Activated T-helper 2 cell treated with anti-CD3 and anti-CD28 coated beads, Interferon-gamma antibody, Interleukin-2, Interleukin-4, amounts not matched to agents 10 μg/mL and 5 μg/mL and 100 μg/mL, durations not matched to agents 14 hours and 24 hours and 36 hours (primary cell): ENCODE results near the gene PDE4D. TPM values are rescaled to one million over a fixed set of nuclear protein-coding genes. Genes with fewer than 3 reads are reported as not detected.
A peak's percentile ranks its signal among the peaks of the same experiment; 100 is the strongest.

Experiments used
- DNase-seq: peaks from one replicate; pipeline ENCODE4 v3.0.0; 2021; ENCODE audit warnings: low spot score
- H3K27ac Mint-ChIP-seq: one replicate; pipeline ENCODE4 v1.8.0; 2021; ENCODE audit warnings: mixed read lengths
- H3K27me3 Mint-ChIP-seq: one replicate; pipeline ENCODE4 v1.8.0; 2021; ENCODE audit warnings: low read depth, mixed read lengths
- H3K36me3 Mint-ChIP-seq: one replicate; pipeline ENCODE4 v1.8.0; 2021; ENCODE audit warnings: low read depth, mixed read lengths
- H3K4me1 Mint-ChIP-seq: one replicate; pipeline ENCODE4 v1.8.0; 2021; ENCODE audit warnings: low read depth, mixed read lengths
- H3K4me3 Mint-ChIP-seq: one replicate; pipeline ENCODE4 v1.8.0; 2021; ENCODE audit warnings: low read depth, mild to moderate bottlenecking, moderate library complexity, mixed read lengths
- H3K9me3 Mint-ChIP-seq: one replicate; pipeline ENCODE4 v1.8.0; 2021; ENCODE audit warnings: mixed read lengths
- intact Hi-C: fragments of 100-400 bp; cut with micrococcal nuclease; formaldehyde crosslinking; loops from one replicate; pipeline ENCODE4 v1.15.1; 2023
- total RNA-seq: library from RNA; stranded (reverse); gene quantifications from 2 replicates; pipeline ENCODE4 v1.2.3, GENCODE V29; 2022

The PDE4D gene
- total RNA-seq, 1 donor from 2014 or later = 102 TPM

- DNase-seq = no peak
- Mint-ChIP-seq H3K4me3 (no peak overlapping the region), H3K36me3 (no peaks in the 10 kb centered on the region), H3K27me3 (peaks cover 4% of the 10 kb centered on the region), H3K27ac (no peak overlapping the region), H3K9me3 (no peaks in the 10 kb centered on the region), H3K4me1 (peaks cover 20% of the 10 kb centered on the region)
- intact Hi-C loops = loop anchor here (5.0 kb wide), 1 partner anchor 310 kb away; no protein-coding TSS in a partner anchor
Observed at GRCh38 chr5:59487068-59487686, 406.3 kb downstream of the PDE4D start.

GRCh38 chr5:59486508-59486907, 407.0 kb downstream of the PDE4D start:
- H3K4me3 Mint-ChIP-seq = no peak overlapping the region
- H3K9me3 Mint-ChIP-seq = no peaks in the 10 kb centered on the region
- DNase-seq = no peak
- H3K36me3 Mint-ChIP-seq = no peaks in the 10 kb centered on the region
- peaks cover 4% of the 10 kb centered on the region for H3K27me3 Mint-ChIP-seq
- peaks cover 20% of the 10 kb centered on the region for H3K4me1 Mint-ChIP-seq
- H3K27ac Mint-ChIP-seq = no peak overlapping the region
- intact Hi-C loops = loop anchor here (5.0 kb wide), 1 partner anchor 311 kb away; no protein-coding TSS in a partner anchor

- DNase-seq = no peak
- peaks cover 20% of the 10 kb centered on the region for H3K4me1 Mint-ChIP-seq
- no peak overlapping the region for H3K4me3 Mint-ChIP-seq
- H3K36me3 Mint-ChIP-seq = no peaks in the 10 kb centered on the region
- peaks cover 4% of the 10 kb centered on the region for H3K27me3 Mint-ChIP-seq
- no peak overlapping the region for H3K27ac Mint-ChIP-seq
- intact Hi-C loops = loop anchor here (2.0 to 5.0 kb wide), 2 partner anchors 105 to 311 kb away; no protein-coding TSS in a partner anchor
- no peaks in the 10 kb centered on the region for H3K9me3 Mint-ChIP-seq
Observed at GRCh38 chr5:59485629-59486439, 407.7 kb downstream of the PDE4D start.

DNA sequence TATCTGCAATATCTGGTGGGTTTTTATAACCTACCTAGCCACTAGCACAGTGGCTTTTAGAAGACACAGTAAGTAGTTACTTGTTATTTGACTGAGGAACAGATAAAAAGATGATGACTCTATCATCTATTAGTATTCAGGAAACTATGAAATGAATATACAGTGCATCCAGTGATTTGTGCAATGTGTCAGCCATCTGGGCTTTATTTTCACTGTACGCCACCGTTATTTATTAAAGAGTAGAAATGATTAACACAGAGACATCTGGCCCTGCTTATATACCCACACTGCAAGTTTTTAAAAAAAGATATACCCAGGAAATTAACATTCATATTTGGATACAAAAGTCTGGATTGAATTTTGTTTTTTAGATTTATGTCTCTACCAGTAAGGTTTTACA, 408.4 kb downstream of the PDE4D start:
- Mint-ChIP-seq H3K36me3 (no peaks in the 10 kb centered on the region), H3K4me3 (no peak overlapping the region), H3K9me3 (no peaks in the 10 kb centered on the region), H3K27ac (peak overlapping the region; percentile 79), H3K27me3 (peaks cover 4% of the 10 kb centered on the region), H3K4me1 (peaks cover 20% of the 10 kb centered on the region)
- no peak for DNase-seq
- intact Hi-C loops = loop anchor here (2.0 to 5.0 kb wide), 2 partner anchors 106 to 312 kb away; no protein-coding TSS in a partner anchor

GRCh38 chr5:59484618-59485017, 408.9 kb downstream of the PDE4D start:
- H3K4me3 Mint-ChIP-seq = peak overlapping the region; percentile 13
- no peak for DNase-seq
- H3K9me3 Mint-ChIP-seq = no peaks in the 10 kb centered on the region
- H3K27me3 Mint-ChIP-seq = peaks cover 4% of the 10 kb centered on the region
- intact Hi-C loops = loop anchor here (1.0 to 5.0 kb wide), 3 partner anchors 106 to 313 kb away; no protein-coding TSS in a partner anchor
- peak overlapping the region; percentile 79 for H3K27ac Mint-ChIP-seq
- H3K36me3 Mint-ChIP-seq = no peaks in the 10 kb centered on the region
- peaks cover 20% of the 10 kb centered on the region for H3K4me1 Mint-ChIP-seq

GRCh38 chr5:59483971-59484472, 409.5 kb downstream of the PDE4D start:
- H3K4me3 Mint-ChIP-seq = peak overlapping the region; percentile 13
- DNase-seq = no peak
- no peaks in the 10 kb centered on the region for H3K36me3 Mint-ChIP-seq
- H3K4me1 Mint-ChIP-seq = peaks cover 20% of the 10 kb centered on the region
- H3K27me3 Mint-ChIP-seq = peaks cover 4% of the 10 kb centered on the region
- intact Hi-C loops = loop anchor here (1.0 to 2.0 kb wide), 2 partner anchors 107 to 125 kb away; no protein-coding TSS in a partner anchor
- H3K9me3 Mint-ChIP-seq = no peaks in the 10 kb centered on the region
- H3K27ac Mint-ChIP-seq = peak overlapping the region; percentile 79

GRCh38 chr5:59479086-59479485, 414.4 kb downstream of the PDE4D start:
- H3K9me3 Mint-ChIP-seq = no peaks in the 10 kb centered on the region
- no peaks in the 10 kb centered on the region for H3K36me3 Mint-ChIP-seq
- intact Hi-C loops = no loop called here
- no peak for DNase-seq
- H3K4me1 Mint-ChIP-seq = peaks cover 5% of the 10 kb centered on the region
- no peak overlapping the region for H3K27ac Mint-ChIP-seq
- no peaks in the 10 kb centered on the region for H3K27me3 Mint-ChIP-seq
- no peak overlapping the region for H3K4me3 Mint-ChIP-seq

- no peak for DNase-seq
- H3K27me3 Mint-ChIP-seq = peaks cover 4% of the 10 kb centered on the region
- intact Hi-C loops = no loop called here
- no peaks in the 10 kb centered on the region for H3K36me3 Mint-ChIP-seq
- H3K27ac Mint-ChIP-seq = no peak overlapping the region
- H3K4me3 Mint-ChIP-seq = no peak overlapping the region
- H3K4me1 Mint-ChIP-seq = no peaks in the 10 kb centered on the region
- no peaks in the 10 kb centered on the region for H3K9me3 Mint-ChIP-seq
Observed at GRCh38 chr5:59474324-59474723, 419.2 kb downstream of the PDE4D start.

DNA sequence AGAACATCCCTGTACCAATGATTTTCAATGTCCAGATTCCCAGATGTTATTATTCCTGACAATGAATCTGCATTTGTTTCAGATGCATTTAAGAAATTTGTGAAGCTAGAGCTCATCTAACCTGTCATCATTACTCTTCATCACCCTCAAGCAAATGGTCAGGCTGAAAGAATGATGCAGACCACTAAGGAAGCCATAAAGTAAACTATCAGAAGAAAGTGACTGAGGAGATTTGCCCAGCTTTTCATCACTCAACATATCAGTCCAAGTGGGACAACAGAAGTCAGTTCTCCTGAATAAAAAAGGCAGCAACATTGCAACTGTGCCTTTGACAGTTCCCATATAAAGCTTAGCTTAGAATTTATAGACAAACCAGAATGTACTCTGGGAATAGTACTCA, 419.9 kb downstream of the PDE4D start:
- no peak overlapping the region for H3K27ac Mint-ChIP-seq
- H3K9me3 Mint-ChIP-seq = no peaks in the 10 kb centered on the region
- intact Hi-C loops = no loop called here
- H3K4me1 Mint-ChIP-seq = no peaks in the 10 kb centered on the region
- DNase-seq = no peak
- H3K36me3 Mint-ChIP-seq = no peaks in the 10 kb centered on the region
- H3K4me3 Mint-ChIP-seq = no peak overlapping the region
- peaks cover 4% of the 10 kb centered on the region for H3K27me3 Mint-ChIP-seq

DNA sequence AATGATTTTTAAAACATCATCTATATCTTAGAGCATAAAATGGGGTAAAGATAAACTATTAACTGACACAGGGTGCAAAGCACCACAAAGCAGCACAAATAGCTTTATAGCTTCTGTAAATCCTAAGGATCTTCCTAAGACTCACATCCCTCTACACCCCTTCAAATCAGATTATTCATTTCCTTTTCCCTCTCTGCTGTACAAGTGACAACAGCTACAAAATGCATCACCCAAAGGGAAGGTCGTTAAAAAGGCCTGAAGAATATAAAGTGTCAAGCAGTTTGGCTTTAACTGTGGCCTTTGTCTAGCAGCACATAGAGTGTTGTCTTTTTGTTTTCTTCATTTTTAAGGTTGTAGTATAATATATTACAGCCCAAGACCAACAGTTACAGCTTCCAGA, 422.1 kb downstream of the PDE4D start:
- Mint-ChIP-seq H3K4me3 (no peak overlapping the region), H3K27ac (no peak overlapping the region), H3K36me3 (no peaks in the 10 kb centered on the region), H3K9me3 (no peaks in the 10 kb centered on the region), H3K4me1 (no peaks in the 10 kb centered on the region), H3K27me3 (peaks cover 4% of the 10 kb centered on the region)
- DNase-seq = no peak
- intact Hi-C loops = no loop called here

DNA sequence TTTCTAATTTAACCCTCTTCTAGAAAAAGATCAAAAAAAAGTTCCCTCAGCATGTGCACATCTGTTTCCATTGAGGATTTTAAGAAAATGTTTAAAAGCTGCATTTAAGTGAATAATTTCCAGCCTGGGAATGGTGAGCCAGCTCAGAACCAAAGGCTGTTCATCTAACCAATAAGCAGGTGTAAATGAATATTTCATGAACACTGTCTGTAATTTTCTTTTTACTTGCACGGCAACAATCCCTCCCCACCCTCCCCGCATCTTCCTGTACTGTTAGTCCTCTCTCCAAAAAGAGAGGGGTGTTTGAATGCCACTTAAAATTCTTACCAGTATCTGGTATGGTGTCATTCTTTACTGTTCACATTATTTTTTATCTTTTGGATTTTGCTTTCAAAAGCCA, 425.6 kb downstream of the PDE4D start:
- H3K27ac Mint-ChIP-seq = no peak overlapping the region
- intact Hi-C loops = no loop called here
- no peaks in the 10 kb centered on the region for H3K9me3 Mint-ChIP-seq
- no peaks in the 10 kb centered on the region for H3K4me1 Mint-ChIP-seq
- peaks cover 4% of the 10 kb centered on the region for H3K27me3 Mint-ChIP-seq
- DNase-seq = no peak
- H3K4me3 Mint-ChIP-seq = no peak overlapping the region
- H3K36me3 Mint-ChIP-seq = no peaks in the 10 kb centered on the region

- Mint-ChIP-seq H3K36me3 (no peaks in the 10 kb centered on the region), H3K27ac (no peak overlapping the region), H3K27me3 (peaks cover 2% of the 10 kb centered on the region), H3K9me3 (no peaks in the 10 kb centered on the region), H3K4me3 (no peak overlapping the region), H3K4me1 (no peaks in the 10 kb centered on the region)
- intact Hi-C loops = no loop called here
- DNase-seq = no peak
Observed at GRCh38 chr5:59466271-59466670, 427.3 kb downstream of the PDE4D start.

DNA sequence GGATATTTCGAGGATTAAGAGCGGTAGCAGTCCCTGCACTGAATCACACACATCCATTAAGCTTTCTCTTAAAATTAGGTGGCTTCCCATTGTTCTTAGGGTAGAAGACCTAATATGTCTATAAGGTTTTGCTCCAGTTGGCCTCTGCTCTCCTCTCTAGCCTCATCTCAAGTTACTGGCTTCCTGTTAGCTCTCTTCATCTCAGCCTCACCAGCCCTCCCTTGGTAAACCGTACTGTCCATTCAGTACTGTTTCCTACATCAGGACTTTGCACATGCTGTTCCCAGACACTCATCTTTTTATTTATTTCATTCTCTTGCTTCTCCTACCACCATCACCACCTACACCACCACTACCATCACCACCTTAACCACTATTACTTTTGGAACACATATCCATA, 428.6 kb downstream of the PDE4D start:
- Mint-ChIP-seq H3K27ac (no peak overlapping the region), H3K27me3 (peaks cover 2% of the 10 kb centered on the region), H3K9me3 (no peaks in the 10 kb centered on the region), H3K4me1 (no peaks in the 10 kb centered on the region), H3K36me3 (no peaks in the 10 kb centered on the region), H3K4me3 (no peak overlapping the region)
- intact Hi-C loops = no loop called here
- no peak for DNase-seq
